HTERT RPE-1 (cell line): ENCODE results near the gene DOCK11.

Experiments
- in situ Hi-C: fragments of 300-500 bp; cut with MboI; formaldehyde crosslinking; loops from 4 replicates; pipeline ENCODE4 v1.14.3; 2020; ENCODE audit warnings: low sequenced_read_pairs

DOCK11 gene

DNA sequence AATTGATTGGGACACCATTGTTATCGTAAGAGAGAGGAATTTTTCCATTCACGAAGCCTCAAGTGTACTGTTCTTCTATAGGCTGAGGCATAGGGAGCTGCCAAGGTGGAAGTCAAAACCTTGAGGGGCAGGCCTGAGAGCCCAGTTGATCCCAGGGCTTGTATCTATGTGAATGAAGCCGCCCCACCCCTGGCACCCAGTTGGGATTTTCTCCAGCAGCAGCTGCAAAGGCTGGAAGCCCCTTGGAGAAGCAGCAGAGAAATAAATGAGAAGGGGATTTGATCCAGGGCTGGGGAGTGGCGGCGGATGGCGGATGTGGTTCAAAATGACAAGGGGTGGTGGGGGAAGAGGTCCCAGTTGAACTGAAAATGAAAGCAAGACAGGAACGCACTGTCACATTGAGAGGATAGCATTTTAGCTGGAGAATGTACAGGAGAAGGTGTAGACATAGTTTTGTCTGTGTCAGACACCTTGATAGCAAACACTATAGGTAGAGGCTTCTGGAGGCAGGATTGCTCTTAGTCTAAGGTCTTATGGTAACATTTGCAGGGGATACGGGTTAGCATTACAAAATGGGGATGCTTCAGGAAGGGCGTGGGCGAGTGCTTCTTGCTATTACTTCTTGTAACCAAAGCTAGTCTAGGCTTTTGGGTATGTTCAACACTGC lies 32.6 kb downstream of the DOCK11 start:
- in situ Hi-C loops = no loop called here

- in situ Hi-C loops = no loop called here
These were observed 34.8 kb downstream of the DOCK11 start for GRCh38 chrX:118530219-118530911.

DNA sequence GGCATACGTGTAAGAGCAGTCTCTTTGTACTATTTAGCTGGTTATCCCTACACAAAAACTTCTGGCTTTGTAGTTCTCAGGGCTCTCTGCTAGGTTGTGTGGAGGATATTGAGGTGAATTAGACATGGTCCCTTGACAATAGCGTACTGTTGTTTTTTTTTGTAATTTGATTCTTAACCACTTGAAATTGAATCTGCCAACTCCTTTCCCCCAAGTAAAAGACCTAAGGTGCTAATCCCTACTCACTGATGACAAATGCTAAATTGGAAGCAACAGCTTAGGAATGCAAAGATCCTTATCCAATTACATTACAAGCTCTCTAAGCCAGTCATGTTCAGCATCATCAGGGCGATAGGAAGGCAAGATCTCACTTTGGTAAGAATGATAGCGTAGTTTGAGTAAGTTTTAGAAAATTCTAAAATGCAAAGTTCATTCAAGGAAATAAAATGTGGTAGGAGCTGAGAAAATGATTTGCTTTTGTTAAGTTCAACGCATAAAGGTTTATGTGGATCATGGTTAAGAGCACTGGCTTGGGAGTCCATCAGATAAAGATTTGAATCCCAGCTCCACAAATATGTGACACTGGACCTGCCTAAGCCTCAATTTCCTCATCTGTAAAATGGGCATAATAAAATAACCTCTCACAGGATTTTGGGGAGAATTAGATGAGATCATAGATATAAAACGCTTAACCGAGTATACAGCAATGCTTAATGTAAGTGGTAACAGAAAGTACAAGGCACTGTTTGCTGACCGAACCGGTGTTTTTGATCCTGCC lies 39.3 kb downstream of the DOCK11 start:
- in situ Hi-C loops = no loop called here

DNA sequence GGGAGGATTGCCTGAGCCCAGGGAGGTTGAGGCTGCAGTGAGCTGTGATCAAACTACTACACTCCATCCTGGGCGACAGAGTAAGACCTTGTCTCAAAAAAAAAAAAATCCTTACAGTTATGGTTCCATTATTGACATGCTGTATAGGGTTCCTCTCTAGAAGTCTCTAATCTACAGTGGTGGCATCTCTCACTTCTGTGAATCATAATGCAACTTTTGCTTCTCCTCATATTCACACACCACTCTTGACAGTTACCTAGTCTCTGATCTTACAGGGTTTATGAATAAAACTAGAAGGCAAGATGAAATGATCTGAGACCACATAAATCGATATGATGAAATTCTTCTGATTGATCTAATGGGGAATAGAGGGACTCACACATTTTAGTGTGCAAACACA lies 40.6 kb downstream of the DOCK11 start:
- in situ Hi-C loops = no loop called here

DNA sequence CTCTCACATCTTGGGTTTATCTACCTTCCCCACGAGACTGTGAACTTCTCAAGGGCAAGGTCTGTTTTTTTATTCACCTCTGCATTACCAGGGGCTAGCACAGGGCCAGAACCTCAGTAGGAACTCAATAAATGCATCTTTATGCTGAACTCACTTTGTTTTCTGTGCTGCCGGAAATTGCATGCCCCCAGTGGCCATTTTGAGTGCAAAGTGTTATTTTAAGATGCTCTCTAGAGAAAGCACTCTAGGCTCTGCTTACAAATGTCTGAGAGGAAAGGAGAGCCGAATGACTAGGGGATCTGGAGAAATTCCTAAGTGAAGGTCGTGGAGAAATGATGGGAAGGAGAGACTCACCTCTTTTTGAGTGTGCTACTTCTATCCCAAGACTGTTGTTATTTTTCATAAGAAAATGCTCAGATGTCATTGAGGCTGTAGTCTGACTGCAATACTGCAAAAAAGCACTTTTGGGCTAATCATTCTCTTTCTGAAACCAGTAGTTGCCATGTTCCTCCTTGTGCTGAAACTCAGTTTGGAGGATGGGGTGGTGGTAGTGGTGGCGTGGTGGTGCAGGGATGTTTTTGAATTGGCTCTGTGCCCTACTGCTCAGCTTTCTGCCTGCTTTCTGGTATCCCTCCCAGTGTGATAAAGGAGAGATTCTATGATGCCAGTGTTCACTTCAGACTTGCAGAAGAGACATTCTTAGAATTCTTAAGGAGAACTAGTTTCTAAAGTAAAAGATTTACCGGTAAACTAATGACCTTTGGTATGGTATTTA lies 41.3 kb downstream of the DOCK11 start:
- in situ Hi-C loops = no loop called here

- in situ Hi-C loops = no loop called here
These were observed 42.8 kb downstream of the DOCK11 start for GRCh38 chrX:118538386-118538785.

GRCh38 chrX:118540342-118540741 lies 44.7 kb downstream of the DOCK11 start:
- in situ Hi-C loops = no loop called here

DNA sequence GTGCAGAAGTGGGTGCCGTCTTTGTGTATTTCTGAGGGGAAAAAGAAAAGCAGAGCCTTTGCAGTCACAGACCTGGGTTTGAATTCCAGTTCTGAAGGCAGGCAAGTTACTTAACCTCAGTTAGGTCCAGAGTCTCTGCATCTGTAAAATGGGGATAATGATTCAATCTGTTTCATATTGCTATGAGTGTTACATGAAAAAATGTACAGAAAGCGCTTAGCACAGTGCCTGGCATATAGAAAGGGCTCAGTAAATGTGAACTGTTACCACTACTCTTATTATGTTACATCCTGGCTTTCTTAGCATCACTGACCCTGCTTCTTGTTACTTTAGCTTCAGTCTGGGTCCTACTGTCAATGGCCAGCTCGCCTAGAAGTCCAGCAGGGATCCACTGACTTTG lies 45.9 kb downstream of the DOCK11 start:
- in situ Hi-C loops = no loop called here

DNA sequence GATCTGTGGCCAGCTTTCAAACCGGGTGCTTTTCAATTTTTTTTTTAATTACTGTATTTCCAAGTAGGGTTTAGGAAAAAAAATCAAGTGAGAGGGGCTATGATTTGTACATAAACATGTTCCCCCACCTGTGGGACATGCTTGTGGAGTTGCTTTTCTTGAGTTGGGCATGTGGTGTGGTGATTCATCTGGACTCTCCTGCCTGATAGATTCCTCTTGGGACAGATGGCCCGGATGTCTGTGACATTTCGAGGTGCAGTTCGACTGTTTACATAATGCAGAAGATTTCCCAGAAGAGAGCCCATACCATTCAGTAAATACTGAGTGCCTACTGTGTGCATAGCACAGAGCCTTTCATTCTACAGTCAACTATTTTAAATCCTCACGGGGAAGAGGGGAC lies 49.9 kb downstream of the DOCK11 start:
- in situ Hi-C loops = no loop called here

- in situ Hi-C loops = no loop called here
These were observed 53.2 kb downstream of the DOCK11 start for GRCh38 chrX:118548841-118549240.

- in situ Hi-C loops = no loop called here
These were observed 55.2 kb downstream of the DOCK11 start for GRCh38 chrX:118550792-118551191.

DNA sequence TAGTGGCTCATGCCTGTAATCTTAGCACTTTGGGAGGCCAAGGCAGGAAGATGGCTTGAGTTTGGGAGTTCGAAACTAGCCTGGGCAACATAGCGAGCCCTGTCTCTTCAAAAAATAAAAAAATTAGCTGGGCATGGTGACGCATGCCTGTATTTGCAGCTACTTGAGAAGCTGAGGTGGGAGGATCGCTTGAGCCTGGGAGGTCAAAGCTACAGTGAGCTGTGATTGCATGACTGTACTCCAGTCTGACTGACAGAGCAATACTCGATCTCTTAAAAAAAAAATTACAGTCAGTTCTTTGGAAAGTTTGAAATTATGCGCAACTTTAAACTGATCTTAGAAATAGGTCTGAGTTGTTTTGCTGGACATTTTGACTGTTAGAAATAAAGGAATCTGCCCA lies 55.8 kb downstream of the DOCK11 start:
- in situ Hi-C loops = no loop called here

DNA sequence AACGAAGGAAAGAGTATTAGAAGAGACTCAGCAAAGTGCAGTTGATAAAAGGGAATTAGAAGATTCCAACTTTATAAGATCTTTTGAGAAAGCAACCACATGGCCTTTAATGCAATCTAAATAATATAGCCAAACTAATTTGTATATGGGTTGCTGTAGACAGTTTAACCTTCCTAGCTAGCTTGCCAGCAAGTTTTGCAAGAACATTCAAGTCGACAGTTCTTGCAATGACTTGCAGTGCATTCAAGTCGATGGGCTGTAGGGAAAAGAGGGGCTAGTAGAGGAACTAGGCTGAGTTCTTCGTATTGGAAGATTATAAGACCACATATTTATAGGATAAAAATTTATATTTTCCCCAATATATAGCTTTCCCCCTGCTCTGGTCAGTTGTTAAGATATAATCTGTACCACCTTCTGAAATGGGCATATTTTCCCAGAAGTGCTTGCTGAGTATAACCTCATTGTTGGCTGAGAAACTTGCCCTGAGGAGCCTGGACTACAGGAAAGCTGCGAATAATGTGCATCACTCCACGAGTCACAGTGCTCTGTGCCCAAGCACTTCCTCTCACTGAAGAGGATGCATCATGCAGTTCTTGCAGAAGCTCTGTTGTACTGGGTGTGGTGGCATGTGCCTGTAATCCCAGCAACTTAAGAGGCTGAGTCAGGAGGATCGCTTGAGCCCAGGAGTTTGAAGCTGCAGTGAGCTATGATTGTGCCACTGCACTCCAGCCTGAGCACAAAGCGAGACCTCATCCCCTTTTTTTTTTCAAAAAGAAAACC lies 56.7 kb downstream of the DOCK11 start:
- in situ Hi-C loops = no loop called here

DNA sequence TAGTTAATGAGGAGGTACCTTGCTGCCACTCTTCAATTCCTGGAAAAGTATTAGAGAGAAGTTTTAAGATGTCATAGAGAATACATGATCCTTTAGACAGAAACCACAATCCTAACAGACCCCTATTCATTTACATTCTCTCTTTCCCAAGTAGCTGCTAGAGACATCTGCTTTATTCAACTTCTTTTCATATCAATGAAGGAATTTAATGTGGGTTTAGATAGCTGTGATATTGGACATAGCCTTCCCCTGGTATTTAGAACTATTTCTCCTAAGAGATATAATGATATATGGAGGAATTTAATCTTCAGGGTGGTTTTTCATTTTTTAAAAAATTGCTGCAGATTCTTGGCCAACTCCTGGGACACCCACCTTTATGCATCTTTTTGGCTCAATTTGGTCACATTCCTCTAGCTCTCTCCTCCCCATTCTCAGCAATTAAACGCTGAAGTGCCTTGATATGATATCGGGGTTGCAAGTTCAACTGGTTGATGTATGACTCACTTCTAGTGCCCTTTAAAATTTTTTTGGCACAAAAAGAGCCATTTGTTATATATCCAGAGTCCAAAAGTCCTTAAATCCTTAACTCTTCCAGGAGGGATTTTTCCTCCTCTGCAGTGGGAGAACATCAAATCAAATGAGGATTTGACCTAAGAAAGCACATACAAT lies 57.6 kb downstream of the DOCK11 start:
- in situ Hi-C loops = no loop called here

GRCh38 chrX:118554511-118554910 lies 58.9 kb downstream of the DOCK11 start:
- in situ Hi-C loops = no loop called here

GRCh38 chrX:118558926-118559325 lies 63.3 kb downstream of the DOCK11 start:
- in situ Hi-C loops = no loop called here

DNA sequence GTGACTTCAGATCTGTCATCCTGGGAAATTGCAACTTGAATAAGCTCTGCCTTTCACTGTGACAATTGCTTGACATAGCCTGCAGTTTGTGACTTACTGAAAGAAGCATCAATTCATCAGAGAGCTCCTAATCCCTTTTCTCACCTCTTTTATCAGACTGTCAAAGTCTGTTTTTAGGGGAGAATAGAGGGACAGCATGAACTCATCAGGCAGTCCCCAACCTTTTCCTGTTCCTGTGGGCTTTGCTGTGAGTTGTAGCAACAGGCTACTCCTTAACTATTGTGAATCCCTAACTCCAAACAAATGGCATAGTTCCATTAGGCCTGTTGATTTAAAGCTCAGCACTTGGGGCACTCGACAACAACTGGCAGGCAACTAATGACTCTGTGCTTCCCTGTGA lies 64.9 kb downstream of the DOCK11 start:
- in situ Hi-C loops = no loop called here

DNA sequence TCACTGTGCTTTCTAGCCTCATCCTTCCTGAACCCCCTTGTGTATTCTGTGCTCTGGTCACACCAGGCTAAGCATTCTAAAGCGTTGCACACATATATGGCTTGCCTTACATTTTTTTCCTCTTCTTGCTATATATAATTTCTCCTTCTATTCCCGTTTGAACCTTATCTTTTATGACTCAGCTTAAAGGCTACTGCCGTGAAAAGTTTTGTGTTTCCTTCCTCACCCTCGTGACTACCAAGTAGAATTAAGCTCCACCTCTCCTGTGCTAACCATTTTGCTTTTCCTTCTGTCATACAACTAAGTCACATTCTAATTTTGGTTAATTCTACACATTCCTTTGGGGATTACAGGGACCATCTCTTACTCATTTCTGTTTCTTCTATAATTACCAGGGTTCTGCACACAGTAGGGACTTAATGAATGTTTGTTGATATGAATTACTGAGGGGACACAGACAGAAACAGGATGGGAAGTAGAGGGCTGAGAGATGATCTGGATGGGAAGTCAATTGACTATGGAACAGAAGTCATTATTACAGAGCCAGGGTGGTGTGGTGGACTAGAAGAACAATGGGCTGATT lies 67.1 kb downstream of the DOCK11 start:
- in situ Hi-C loops = no loop called here

DNA sequence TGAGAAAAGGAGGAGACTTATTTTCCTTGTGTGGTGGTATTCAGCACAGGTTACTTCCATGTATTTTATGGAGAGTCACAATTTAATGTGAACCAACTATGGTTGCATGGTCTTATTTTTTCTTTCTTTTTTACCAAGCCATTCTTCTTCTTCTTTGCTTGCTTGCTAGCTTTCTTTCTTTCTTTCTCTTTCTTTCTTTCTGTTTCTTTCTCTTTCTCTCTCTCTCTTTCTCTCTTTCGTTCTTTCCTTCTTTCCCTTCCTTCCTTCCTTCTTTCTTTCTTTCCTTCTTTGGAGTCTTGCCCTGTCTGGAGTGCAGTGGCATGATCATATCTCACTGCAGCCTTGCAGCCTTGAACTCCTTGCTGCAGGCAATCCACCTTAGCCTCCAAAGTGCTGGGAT lies 68.9 kb downstream of the DOCK11 start:
- in situ Hi-C loops = no loop called here

DNA sequence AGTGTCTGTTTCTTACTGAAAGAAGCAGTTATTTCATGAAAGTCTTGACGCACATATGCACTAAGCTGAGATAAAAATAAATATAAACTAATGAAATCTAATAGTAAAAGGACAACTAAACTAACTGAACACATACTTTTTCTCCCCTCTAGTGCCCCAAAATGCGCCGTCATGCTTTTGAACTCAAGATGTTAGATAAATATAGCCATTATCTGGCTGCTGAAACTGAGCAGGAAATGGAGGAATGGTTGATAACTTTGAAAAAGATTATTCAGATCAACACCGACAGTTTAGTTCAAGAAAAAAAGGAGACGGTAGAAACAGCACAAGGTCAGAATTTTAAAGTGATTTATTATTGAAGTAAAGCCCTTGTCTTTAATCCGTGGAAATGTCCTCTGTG lies 70.2 kb downstream of the DOCK11 start:
- in situ Hi-C loops = no loop called here
